ENCODE measurements around the gene PRKCA. TPM values are rescaled to one million over a fixed set of nuclear protein-coding genes. Genes with fewer than 3 reads are reported as not detected.

Gene PRKCA
- total RNA-seq, 3 donors from 2014 or later (not counting 1 experiment from before 2014, with no cell fraction given), result 19.6 to 29.0 (median 20.4) TPM

- 88% methylated on average over 8 of the region's 8 CpGs for whole genome bisulfite sequencing (ENCODE audit: insufficient coverage)
- H3K27me3 ChIP-seq (ENCODE audit: control insufficient read depth, insufficient read depth, low read length), result no peaks in the 10 kb centered on the region
- H3K36me3 Mint-ChIP-seq, result no peaks in the 10 kb centered on the region
- H3K9me3 ChIP-seq (ENCODE audit: control insufficient read depth, insufficient read depth, low read length), result no peaks in the 10 kb centered on the region
- no peak overlapping the region for H3K4me3 ChIP-seq (ENCODE audit: low read length)
- H3K27ac ChIP-seq (ENCODE audit: low read length), result no peak overlapping the region
- intact Hi-C loops (cut with micrococcal nuclease), result no loop called here
- DNase-seq, result no peak
- H3K27ac Mint-ChIP-seq, result no peak overlapping the region
- no peaks in the 10 kb centered on the region for H3K9me3 Mint-ChIP-seq
- ATAC-seq, result no peak
- H3K4me1 ChIP-seq (ENCODE audit: control insufficient read depth, insufficient read depth, low read length), result no peaks in the 10 kb centered on the region
- H3K4me3 Mint-ChIP-seq, result no peak overlapping the region
- peaks cover 2% of the 10 kb centered on the region for H3K36me3 ChIP-seq (ENCODE audit: control insufficient read depth, insufficient read depth, low read length)
- no peaks in the 10 kb centered on the region for H3K27me3 Mint-ChIP-seq (ENCODE audit: low read depth in 2 of 2)
- TF ChIP-seq, protein P1, sequence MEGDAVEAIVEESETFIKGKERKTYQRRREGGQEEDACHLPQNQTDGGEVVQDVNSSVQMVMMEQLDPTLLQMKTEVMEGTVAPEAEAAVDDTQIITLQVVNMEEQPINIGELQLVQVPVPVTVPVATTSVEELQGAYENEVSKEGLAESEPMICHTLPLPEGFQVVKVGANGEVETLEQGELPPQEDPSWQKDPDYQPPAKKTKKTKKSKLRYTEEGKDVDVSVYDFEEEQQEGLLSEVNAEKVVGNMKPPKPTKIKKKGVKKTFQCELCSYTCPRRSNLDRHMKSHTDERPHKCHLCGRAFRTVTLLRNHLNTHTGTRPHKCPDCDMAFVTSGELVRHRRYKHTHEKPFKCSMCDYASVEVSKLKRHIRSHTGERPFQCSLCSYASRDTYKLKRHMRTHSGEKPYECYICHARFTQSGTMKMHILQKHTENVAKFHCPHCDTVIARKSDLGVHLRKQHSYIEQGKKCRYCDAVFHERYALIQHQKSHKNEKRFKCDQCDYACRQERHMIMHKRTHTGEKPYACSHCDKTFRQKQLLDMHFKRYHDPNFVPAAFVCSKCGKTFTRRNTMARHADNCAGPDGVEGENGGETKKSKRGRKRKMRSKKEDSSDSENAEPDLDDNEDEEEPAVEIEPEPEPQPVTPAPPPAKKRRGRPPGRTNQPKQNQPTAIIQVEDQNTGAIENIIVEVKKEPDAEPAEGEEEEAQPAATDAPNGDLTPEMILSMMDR (IDR thresholded peaks at IDR 0.05), result no peak
- peaks cover 0 to 5% of the 10 kb centered on the region in 2 donors for H3K4me1 Mint-ChIP-seq
Observed at GRCh38 chr17:66734186-66734943, 432.0 kb downstream of the PRKCA start.

DNA sequence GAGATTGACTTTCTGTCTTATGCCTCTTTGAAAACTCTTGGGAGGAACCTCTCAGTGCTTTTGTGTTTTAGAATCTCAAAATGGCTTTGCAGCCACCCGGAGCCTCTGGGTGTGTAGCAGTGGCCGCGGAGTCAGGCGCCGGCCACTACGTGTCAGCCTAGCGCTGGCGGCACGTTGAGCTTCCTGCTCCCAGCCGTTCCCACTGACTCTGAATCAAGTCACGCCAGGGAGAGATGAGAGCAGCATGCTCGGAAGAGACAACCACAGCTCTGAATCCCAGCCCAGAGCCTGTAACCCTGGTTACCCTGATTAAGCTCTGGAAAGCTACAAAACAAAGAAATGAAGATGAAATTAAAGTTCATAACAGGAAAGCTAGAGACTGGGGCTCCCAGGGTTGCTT, 435.1 kb downstream of the PRKCA start:
- Mint-ChIP-seq H3K36me3 (no peaks in the 10 kb centered on the region), H3K27ac (no peak overlapping the region), H3K27me3 (ENCODE audit: low read depth in 2 of 2) (no peaks in the 10 kb centered on the region), H3K4me3 (no peak overlapping the region), H3K4me1 (no peaks in the 10 kb centered on the region), H3K9me3 (no peaks in the 10 kb centered on the region)
- no peak overlapping the region for H3K27ac ChIP-seq (ENCODE audit: low read length)
- ATAC-seq, result no peak
- H3K4me1 ChIP-seq (ENCODE audit: control insufficient read depth, insufficient read depth, low read length), result no peaks in the 10 kb centered on the region
- H3K4me3 ChIP-seq (ENCODE audit: low read length), result no peak overlapping the region
- H3K9me3 ChIP-seq (ENCODE audit: control insufficient read depth, insufficient read depth, low read length), result no peaks in the 10 kb centered on the region
- intact Hi-C loops (cut with micrococcal nuclease), result no loop called here
- TF ChIP-seq, protein P1 (IDR thresholded peaks at IDR 0.05), result no peak
- peaks cover 2% of the 10 kb centered on the region for H3K36me3 ChIP-seq (ENCODE audit: control insufficient read depth, insufficient read depth, low read length)
- no peaks in the 10 kb centered on the region for H3K27me3 ChIP-seq (ENCODE audit: control insufficient read depth, insufficient read depth, low read length)
- WGBS (ENCODE audit: insufficient coverage), result 56% methylated on average over 12 of the region's 12 CpGs
- no peak for DNase-seq

GRCh38 chr17:66738301-66738700, 435.9 kb downstream of the PRKCA start:
- Histone ChIP-seq H3K9me3 (ENCODE audit: control insufficient read depth, insufficient read depth, low read length) (no peaks in the 10 kb centered on the region), H3K4me1 (ENCODE audit: control insufficient read depth, insufficient read depth, low read length) (no peaks in the 10 kb centered on the region), H3K4me3 (ENCODE audit: low read length) (no peak overlapping the region), H3K27ac (ENCODE audit: low read length) (no peak overlapping the region), H3K36me3 (ENCODE audit: control insufficient read depth, insufficient read depth, low read length) (peaks cover 2% of the 10 kb centered on the region), H3K27me3 (ENCODE audit: control insufficient read depth, insufficient read depth, low read length) (no peaks in the 10 kb centered on the region)
- TF ChIP-seq, protein P1 (IDR thresholded peaks at IDR 0.05), result no peak
- Mint-ChIP-seq H3K36me3 (no peaks in the 10 kb centered on the region), H3K27me3 (ENCODE audit: low read depth in 2 of 2) (no peaks in the 10 kb centered on the region), H3K4me1 (no peaks in the 10 kb centered on the region), H3K9me3 (no peaks in the 10 kb centered on the region), H3K4me3 (no peak overlapping the region), H3K27ac (no peak overlapping the region)
- 93% methylated on average over 2 of the region's 4 CpGs for WGBS (ENCODE audit: insufficient coverage)
- intact Hi-C loops (cut with micrococcal nuclease), result no loop called here
- no peak for ATAC-seq
- DNase-seq, result no peak

GRCh38 chr17:66739553-66739952, 437.1 kb downstream of the PRKCA start:
- ATAC-seq (no peak), DNase-seq (no peak)
- Histone ChIP-seq H3K4me3 (ENCODE audit: low read length) (no peak overlapping the region), H3K9me3 (ENCODE audit: control insufficient read depth, insufficient read depth, low read length) (no peaks in the 10 kb centered on the region), H3K36me3 (ENCODE audit: control insufficient read depth, insufficient read depth, low read length) (peaks cover 2% of the 10 kb centered on the region), H3K4me1 (ENCODE audit: control insufficient read depth, insufficient read depth, low read length) (no peaks in the 10 kb centered on the region), H3K27me3 (ENCODE audit: control insufficient read depth, insufficient read depth, low read length) (no peaks in the 10 kb centered on the region), H3K27ac (ENCODE audit: low read length) (no peak overlapping the region)
- 59% methylated on average over 8 of the region's 8 CpGs for WGBS (ENCODE audit: insufficient coverage)
- Mint-ChIP-seq H3K9me3 (no peaks in the 10 kb centered on the region), H3K27ac (no peak overlapping the region), H3K36me3 (no peaks in the 10 kb centered on the region), H3K4me3 (no peak overlapping the region), H3K27me3 (ENCODE audit: low read depth in 2 of 2) (no peaks in the 10 kb centered on the region), H3K4me1 (no peaks in the 10 kb centered on the region)
- TF ChIP-seq, protein P1 (IDR thresholded peaks at IDR 0.05), result no peak
- intact Hi-C loops (cut with micrococcal nuclease), result no loop called here
